H7 (cell line): ENCODE data around the gene MSMB. TPM values are rescaled to one million over a fixed set of nuclear protein-coding genes. Genes with fewer than 3 reads are reported as not detected.

ENCODE experiments used
- DNase-seq: peaks from one replicate; pipeline ENCODE4 v3.0.0; 2012
- H3K27me3 ChIP-seq: 2 replicates; pipeline ENCODE4 v1.6.0; 2011; ENCODE audit warnings: mild to moderate bottlenecking, low read length; ENCODE audit not compliant: control insufficient read depth, insufficient read depth
- H3K36me3 ChIP-seq: replicated peaks from 2 replicates; pipeline ENCODE4 v1.5.1; 2011; ENCODE audit warnings: low read length; ENCODE audit not compliant: control insufficient read depth, insufficient read depth
- H3K4me3 ChIP-seq: 2 replicates; pipeline ENCODE4 v1.5.1; 2011; ENCODE audit warnings: low read depth, mild to moderate bottlenecking, control low read depth, low read length, moderate library complexity; ENCODE audit not compliant: insufficient read depth
- total RNA-seq: library from RNA; depleted of rRNA; stranded (reverse); fragments of >200 nt; shearing (Covaris generic); gene quantifications from 2 replicates; pipeline ENCODE4 v1.2.3, GENCODE V29; 2014

Gene MSMB
- total RNA-seq, 1 experiment from 2014 or later = not detected

- no peak overlapping the region for H3K4me3 ChIP-seq
- DNase-seq = no peak
- H3K36me3 ChIP-seq = no peaks in the 10 kb centered on the region
- H3K27me3 ChIP-seq = no peaks in the 10 kb centered on the region
Observed at GRCh38 chr10:46031648-46032532, 14.2 kb downstream of the MSMB start.

GRCh38 chr10:46030091-46030937 lies 15.8 kb downstream of the MSMB start, which contains the start of gene NCOA4:
Gene NCOA4 (minus strand): TSS chr10:46030623. CDS start chr10:46016680, 13,943 bp downstream.
- H3K27me3 ChIP-seq = no peaks in the 10 kb centered on the region
- H3K4me3 ChIP-seq = peak within 1 kb of the TSS; percentile 95
- H3K36me3 ChIP-seq = no peaks in the 10 kb centered on the region
- peak; percentile 97 for DNase-seq

- no peak for DNase-seq
Observed at GRCh38 chr10:46029461-46030030, 16.5 kb downstream of the MSMB start.

GRCh38 chr10:46028584-46029460 lies 17.2 kb downstream of the MSMB start:
- no peaks in the 10 kb centered on the region for H3K27me3 ChIP-seq
- peak; percentile 57 for DNase-seq
- peak overlapping the region; percentile 4; the same call in 1 of the 2 replicates for H3K4me3 ChIP-seq
- no peaks in the 10 kb centered on the region for H3K36me3 ChIP-seq

More at GRCh38 chr10:46029461-46030030, 16.5 kb downstream of the MSMB start:
- Histone ChIP-seq H3K27me3 (no peaks in the 10 kb centered on the region), H3K36me3 (no peaks in the 10 kb centered on the region), H3K4me3 (peak overlapping the region; percentile 95)

GRCh38 chr10:46026106-46026505 lies 20.0 kb downstream of the MSMB start:
- no peak overlapping the region for H3K4me3 ChIP-seq
- no peaks in the 10 kb centered on the region for H3K36me3 ChIP-seq
- no peak for DNase-seq
- no peaks in the 10 kb centered on the region for H3K27me3 ChIP-seq

GRCh38 chr10:46025406-46025805 lies 20.7 kb downstream of the MSMB start:
- Histone ChIP-seq H3K27me3 (no peaks in the 10 kb centered on the region), H3K4me3 (no peak overlapping the region), H3K36me3 (no peaks in the 10 kb centered on the region)
- no peak for DNase-seq

GRCh38 chr10:46024948-46025347 lies 21.1 kb downstream of the MSMB start:
- H3K4me3 ChIP-seq = no peak overlapping the region
- no peak for DNase-seq

GRCh38 chr10:46022978-46023702 lies 22.9 kb downstream of the MSMB start:
- H3K36me3 ChIP-seq = no peaks in the 10 kb centered on the region
- peak overlapping the region; percentile 89 for H3K4me3 ChIP-seq
- peak; percentile 92 for DNase-seq
- no peaks in the 10 kb centered on the region for H3K27me3 ChIP-seq

More at GRCh38 chr10:46024948-46025347, 21.1 kb downstream of the MSMB start:
- Histone ChIP-seq H3K27me3 (no peaks in the 10 kb centered on the region), H3K36me3 (no peaks in the 10 kb centered on the region)

GRCh38 chr10:46020344-46020657 lies 25.8 kb downstream of the MSMB start:
- H3K36me3 ChIP-seq = peaks cover 2% of the 10 kb centered on the region; the same call in 1 of the 2 replicates
- no peak for DNase-seq
- H3K27me3 ChIP-seq = no peaks in the 10 kb centered on the region
- no peak overlapping the region for H3K4me3 ChIP-seq

- Histone ChIP-seq H3K36me3 (peaks cover 4% of the 10 kb centered on the region), H3K27me3 (no peaks in the 10 kb centered on the region), H3K4me3 (no peak overlapping the region)
- no peak for DNase-seq
Observed at GRCh38 chr10:46019569-46020343, 26.3 kb downstream of the MSMB start.

- DNase-seq = no peak
- Histone ChIP-seq H3K4me3 (no peak overlapping the region), H3K27me3 (no peaks in the 10 kb centered on the region), H3K36me3 (peaks cover 7% of the 10 kb centered on the region)
Observed at GRCh38 chr10:46019177-46019528, 26.9 kb downstream of the MSMB start.

GRCh38 chr10:46018453-46019176 lies 27.5 kb downstream of the MSMB start:
- Histone ChIP-seq H3K27me3 (no peaks in the 10 kb centered on the region), H3K36me3 (peaks cover 7% of the 10 kb centered on the region), H3K4me3 (no peak overlapping the region)
- no peak for DNase-seq
